CD1c-positive myeloid dendritic cell (primary cell): Measurements from ENCODE around the gene CSGALNACT2.

Experiments
- DNase-seq: peaks from one replicate; pipeline ENCODE4 v3.0.0-alpha.2; 2016; ENCODE audit errors: extremely low spot score

CSGALNACT2 gene

DNA sequence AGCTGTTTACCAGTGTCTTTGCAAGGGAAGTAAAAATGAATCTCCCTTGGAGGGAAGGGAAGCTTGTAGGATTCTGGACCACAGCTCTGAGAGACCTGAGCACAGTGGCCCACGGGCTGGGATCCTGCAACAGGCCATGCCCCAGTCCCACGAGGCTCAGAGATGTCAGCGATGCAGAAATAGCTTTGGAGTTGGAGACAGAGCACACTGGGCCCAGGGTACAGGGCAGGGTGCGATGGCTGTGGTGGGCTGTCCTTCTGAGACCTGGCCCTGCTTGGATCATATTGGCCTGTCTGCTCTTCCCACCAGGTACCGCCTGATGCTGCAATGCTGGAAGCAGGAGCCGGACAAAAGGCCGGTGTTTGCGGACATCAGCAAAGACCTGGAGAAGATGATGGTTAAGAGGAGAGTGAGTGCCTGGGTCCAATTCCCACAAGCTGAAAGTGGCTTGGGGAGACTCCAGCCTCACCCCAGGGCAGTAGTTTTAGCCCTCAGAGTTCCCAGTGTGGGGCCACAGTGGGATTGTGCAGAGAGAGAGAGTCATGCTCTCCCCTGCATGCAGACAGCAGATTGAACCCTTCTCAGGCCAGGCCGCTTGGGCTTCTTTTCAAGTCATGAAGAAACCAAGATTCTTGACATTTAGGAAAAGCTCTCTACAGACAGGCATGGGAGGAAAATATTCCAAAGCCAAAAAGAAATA lies 13.5 kb upstream of the CSGALNACT2 start:
- no peak for DNase-seq

DNA sequence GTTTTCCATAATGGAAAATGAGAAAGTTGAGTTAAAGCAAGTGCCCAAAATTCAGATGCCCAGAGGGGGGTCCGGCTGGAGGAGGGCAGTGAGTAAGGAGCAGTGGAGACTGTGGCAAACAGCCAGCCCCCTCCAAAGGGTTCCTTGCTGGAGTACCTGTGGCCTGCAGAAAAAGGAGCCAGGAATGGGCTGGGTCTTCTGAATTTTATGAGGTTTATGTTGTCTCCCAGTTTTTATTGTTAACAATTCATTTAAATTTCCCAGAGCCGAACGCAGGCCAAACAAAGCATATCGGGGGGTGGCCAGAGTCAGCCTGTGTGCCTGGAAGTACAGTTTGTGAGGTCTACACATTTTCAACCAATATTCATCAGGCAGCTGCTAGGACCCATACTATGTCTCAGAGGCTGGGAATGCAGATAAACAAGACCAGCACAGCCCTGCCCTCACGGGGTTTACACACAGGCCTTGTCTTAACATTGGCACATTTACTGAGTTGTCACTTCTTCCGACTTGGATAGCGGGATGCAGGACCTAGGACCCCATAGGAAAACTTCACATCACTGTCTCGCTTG lies 12.9 kb upstream of the CSGALNACT2 start:
- DNase-seq: no peak

DNA sequence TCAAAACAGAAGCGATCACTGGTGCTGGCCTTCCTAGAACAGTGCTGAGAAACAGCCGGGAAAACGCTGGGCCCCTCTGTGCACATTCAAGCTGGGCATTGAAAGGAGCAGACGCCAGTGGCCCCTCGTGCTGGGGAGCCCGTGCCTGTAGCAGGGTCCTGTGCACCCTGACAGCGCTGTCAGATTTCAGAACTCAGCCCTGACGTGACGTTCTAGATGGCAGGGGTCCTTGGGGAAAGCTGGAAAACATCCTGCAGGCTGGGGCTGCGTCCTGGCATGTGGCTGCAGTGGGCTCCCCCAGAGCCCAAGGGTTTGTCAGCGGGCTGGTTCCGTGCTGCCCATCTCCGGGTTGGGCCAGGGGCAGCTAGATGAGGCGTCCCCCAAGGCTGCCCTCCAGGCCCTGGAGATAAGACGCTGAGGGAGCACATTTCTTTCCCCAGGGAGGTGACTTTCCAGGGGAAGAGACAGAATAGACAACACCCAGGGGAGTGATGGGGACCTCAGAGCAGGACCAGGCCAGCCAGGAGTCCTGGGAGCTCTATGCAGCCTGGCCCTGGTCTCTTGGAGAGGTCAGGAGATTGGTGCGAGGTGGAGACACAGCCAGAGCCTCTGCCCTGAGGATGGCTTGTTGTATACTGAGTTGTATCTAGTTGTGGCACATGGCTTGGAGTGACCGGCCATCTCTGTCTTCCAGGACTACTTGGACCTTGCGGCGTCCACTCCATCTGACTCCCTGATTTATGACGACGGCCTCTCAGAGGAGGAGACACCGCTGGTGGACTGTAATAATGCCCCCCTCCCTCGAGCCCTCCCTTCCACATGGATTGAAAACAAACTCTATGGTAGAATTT lies 12.1 kb upstream of the CSGALNACT2 start:
- DNase-seq: no peak

DNA sequence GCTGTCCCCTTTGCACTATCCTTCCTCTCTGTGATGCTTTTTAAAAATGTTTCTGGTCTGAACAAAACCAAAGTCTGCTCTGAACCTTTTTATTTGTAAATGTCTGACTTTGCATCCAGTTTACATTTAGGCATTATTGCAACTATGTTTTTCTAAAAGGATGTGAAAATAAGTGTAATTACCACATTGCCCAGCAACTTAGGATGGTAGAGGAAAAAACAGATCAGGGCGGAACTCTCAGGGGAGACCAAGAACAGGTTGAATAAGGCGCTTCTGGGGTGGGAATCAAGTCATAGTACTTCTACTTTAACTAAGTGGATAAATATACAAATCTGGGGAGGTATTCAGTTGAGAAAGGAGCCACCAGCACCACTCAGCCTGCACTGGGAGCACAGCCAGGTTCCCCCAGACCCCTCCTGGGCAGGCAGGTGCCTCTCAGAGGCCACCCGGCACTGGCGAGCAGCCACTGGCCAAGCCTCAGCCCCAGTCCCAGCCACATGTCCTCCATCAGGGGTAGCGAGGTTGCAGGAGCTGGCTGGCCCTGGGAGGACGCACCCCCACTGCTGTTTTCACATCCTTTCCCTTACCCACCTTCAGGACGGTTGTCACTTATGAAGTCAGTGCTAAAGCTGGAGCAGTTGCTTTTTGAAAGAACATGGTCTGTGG lies 11.4 kb upstream of the CSGALNACT2 start:
- DNase-seq: peak; percentile 65

DNA sequence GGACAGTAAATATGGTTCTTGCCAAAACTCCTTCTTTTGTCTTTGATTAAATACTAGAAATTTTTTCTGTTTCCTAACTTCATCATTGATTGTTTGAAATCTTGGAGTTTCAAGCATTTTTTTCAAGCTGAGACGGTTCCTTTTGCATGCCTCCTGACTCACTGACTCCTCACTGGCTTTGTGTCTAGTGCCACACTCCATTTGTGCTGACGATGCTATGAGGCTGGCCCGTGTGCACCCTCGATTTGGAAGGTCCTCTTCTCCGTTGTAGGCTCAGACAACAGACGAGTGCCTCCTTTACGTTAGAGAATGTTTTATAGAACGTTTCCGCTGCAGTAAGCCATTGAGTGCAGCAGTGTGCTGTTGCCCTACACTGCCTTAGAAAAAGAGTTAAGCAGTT lies 10.8 kb upstream of the CSGALNACT2 start:
- no peak for DNase-seq

DNA sequence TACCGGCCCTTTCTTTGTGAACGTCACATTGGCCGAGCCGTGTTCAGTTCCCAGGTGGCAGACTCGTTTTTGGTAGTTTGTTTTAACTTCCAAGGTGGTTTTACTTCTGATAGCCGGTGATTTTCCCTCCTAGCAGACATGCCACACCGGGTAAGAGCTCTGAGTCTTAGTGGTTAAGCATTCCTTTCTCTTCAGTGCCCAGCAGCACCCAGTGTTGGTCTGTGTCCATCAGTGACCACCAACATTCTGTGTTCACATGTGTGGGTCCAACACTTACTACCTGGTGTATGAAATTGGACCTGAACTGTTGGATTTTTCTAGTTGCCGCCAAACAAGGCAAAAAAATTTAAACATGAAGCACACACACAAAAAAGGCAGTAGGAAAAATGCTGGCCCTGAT lies 9.9 kb upstream of the CSGALNACT2 start:
- DNase-seq: no peak

DNA sequence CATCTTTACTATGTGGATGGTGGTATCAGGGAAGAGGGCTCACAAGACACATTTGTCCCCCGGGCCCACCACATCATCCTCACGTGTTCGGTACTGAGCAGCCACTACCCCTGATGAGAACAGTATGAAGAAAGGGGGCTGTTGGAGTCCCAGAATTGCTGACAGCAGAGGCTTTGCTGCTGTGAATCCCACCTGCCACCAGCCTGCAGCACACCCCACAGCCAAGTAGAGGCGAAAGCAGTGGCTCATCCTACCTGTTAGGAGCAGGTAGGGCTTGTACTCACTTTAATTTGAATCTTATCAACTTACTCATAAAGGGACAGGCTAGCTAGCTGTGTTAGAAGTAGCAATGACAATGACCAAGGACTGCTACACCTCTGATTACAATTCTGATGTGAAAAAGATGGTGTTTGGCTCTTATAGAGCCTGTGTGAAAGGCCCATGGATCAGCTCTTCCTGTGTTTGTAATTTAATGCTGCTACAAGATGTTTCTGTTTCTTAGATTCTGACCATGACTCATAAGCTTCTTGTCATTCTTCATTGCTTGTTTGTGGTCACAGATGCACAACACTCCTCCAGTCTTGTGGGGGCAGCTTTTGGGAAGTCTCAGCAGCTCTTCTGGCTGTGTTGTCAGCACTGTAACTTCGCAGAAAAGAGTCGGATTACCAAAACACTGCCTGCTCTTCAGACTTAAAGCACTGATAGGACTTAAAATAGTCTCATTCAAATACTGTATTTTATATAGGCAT lies 9.1 kb upstream of the CSGALNACT2 start:
- DNase-seq: peak; percentile 88

DNA sequence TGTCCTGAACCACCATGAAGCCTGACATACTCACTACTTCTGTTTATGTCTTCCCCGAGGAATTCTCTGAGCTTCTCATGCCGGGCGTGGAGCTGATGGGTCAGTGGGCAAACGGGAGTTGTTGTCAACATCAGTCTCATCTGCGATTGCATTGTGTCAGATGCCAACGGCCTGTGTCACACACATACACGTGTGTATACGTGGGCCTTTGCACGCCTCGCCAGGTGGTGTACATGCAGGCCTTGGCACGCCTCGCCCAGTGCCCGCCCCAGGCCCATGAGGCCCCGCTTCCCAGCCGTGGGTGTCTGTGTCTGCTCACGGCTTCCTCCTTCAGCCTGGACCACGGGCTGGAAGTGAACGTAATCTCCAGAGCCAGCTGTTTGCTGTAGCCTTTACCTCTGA lies 7.5 kb upstream of the CSGALNACT2 start:
- peak; percentile 51 for DNase-seq

DNA sequence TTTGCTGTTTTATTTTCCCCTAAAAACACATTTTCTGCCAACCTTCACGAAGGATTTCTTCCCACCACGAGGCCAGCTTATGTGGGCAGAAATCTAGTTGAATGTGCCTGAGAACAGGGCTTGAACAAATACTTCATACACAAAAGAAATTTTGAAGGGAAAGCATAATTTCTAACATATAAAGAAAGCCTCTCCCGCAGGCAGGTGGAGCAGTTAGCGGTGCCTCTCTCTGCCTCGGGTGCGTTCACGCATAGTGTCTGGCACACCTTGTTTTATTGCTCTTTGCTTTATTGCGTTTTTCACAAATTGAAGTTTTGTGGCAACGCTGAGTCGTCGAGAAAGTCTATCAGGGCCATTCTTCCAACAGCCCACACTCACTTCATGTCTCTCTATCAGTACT lies 7.0 kb upstream of the CSGALNACT2 start:
- DNase-seq: no peak

DNA sequence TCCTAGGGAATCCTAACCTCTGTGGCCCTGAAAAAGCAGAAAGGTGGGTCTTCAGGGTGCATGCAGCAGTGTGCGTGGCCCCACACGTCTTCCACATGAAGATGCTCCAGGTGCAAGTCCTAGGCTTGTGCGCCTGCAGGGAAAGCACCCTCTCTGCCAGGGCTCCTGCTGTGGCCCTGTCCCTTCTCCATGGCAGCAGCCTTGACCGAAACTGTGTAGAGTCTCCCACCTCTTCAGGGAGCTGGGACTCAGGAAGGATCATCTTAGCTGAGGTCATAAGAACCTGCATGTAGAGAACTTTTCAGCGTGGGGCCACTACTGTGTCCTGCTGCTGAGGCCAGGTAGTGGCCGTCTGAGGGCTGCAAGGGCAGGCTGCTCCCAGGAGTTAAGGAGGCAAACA lies 6.3 kb upstream of the CSGALNACT2 start:
- no peak for DNase-seq

DNA sequence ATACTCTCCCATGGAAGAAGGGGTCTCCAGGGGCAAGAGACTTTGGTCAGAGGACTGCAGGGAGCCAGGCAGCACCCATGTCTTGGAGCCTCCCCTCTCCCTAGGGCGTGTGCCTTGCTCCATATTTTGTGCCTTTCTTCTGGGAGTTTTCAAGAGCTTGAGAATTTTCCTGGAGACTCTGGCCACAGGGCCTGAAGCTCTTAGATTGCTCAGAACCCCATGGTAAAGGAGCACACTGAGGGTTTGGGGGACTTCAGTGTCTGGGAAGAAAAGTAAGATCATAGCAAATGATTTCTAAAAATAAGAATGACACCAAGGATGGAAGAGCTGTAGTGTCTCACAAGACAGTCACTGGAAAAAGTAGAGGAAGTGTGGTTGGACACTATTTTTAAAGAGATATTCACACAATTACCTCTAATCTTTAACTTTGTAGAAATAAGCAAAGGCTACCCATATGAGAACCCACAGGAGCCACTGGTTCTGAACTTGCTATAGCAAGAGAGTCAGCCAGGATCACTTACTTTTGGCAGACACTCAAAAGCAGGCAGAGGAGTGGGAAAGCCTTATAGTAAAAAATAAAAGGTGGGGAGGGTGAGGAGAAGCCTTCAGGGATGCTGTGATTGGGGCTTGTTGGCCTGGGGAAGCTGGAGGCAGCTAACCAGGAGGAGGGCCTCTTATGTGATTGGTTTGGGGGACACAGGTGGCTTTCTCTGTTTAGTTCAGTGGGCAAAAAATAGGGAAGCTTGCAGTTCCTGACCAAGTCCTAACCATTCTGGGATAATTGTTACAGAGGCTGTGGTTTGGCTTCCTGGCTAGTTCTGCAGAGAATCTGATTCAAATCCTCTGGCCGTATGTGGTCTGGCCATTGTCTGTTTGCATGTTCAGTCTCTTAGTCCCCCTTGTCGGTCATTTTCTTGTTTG lies 5.1 kb upstream of the CSGALNACT2 start:
- peak; percentile 42 for DNase-seq

DNA sequence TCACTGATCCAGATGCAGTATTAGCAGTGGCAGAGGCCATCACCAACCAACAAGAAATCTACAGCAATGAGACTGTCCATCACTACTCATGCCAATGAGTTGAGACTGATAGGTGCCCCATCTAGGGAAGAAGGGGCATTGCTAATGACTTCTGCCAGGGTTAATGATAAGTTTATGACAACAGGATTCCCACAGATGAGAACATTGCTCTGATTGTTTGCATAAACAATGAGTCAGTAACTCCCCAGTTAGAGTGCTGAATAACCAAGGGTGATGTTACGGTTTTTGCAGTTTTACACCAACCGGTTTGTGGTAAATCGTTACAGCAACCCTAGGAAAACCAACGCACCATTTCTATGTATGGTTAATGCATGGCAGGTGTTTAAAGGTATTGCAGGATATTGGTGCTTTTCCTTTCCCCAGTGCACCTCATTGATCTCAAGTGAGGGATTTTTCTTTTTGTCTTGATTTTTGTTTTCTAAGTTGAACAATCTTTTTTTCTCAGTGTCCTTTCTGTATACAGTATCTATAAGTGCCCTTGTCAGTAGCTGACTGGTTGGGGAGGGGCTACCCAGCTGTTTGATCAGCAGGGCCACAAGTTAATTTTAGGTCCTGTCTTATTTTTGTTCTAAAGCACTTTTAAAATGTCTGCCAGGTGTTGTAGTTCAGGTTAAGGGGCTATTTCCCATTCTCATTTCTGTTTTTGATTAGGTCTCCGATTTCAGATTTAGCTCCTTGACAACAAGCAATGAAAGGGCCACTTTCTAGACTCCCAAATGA lies 3.9 kb upstream of the CSGALNACT2 start:
- DNase-seq: no peak

DNA sequence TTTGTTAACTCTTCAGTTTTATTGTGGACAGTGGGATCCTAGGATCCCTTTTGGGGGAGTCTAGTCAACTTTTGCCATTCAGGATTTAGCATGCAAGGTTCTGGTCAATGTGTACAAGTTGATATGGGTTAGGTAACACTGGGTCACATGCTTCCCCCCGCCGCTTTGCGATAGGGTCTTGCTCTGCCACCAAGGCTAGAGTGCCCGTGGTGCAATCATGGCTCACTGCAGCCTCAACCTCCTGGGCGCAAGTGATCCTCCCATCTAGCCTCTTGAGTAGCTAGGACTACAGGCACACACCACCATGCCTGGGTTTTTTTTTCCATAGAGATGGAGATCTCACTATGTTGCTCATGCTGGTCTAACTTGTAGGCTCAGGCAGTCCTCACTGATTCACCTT lies 3.2 kb upstream of the CSGALNACT2 start:
- no peak for DNase-seq

DNA sequence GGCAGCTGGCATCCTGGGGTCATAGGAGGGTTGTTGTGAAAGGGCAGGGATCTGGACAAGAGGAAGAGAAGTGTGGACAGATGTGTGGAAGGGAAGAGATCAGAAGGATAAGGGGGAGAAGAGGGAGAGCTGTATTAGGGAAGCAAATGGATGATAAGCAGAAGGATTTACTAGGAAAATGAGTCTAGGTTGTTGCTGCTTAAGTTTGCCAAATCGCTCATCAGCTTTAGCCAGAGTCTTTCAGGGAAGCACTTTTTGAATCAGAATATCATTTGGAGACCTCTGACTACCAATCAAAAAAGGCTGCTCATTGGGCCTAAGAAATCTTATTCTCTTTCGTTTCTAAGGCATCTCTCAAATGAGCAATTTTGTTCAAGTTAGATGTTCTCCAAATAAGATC lies 2.6 kb upstream of the CSGALNACT2 start:
- DNase-seq: no peak

DNA sequence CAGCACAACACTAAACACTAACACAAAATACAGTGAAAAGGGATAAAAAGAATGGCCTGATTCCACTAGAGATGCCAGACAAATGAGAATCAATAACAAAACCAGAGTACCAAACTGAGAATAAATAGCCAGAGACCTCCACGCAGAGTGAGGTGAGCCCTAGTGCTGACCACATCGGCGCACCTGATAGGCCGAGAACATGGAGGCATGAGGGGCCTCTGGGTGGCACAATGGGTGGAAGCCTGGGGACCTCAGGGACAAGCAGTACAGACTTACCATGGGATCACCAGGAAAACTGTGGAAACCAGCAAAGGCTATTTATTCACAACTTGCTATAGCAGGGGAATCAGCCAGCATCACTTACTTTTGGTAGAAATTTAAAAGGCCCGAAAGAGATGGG lies 1.8 kb upstream of the CSGALNACT2 start:
- DNase-seq: no peak

DNA sequence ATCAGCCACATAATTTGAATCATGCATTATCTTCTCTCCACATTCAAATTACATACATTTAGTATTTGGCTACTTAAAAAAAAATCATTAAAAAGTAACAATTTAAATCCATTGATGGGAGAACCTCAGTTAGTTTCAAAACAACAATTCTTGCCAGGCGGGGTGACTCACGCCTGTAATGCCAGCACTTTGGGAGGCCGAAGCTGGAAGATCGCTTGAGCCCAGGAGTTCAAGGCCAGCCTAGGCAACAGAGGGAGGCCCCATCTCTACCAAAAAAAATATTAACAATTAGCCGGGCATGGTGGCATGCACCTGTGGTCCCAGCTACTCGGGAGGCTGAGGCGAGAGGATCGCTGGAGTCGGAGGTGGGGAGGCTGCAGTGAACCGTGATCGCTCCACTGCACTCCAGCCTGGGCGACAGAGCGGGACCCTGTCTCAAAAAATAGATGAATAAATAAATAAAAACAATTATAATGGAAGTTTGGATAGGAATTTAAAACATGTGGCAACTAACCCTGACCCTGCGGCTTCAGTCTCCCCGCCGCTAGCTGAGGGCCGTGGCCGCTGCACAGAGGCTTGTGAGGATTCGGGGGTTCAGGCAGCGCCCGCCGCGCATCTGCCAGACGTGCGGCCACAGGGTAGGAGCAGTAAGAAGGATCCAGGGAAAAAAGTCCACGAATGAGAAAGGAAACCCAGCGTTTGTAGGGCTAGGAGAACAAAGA lies 1.1 kb upstream of the CSGALNACT2 start:
- no peak for DNase-seq

DNA sequence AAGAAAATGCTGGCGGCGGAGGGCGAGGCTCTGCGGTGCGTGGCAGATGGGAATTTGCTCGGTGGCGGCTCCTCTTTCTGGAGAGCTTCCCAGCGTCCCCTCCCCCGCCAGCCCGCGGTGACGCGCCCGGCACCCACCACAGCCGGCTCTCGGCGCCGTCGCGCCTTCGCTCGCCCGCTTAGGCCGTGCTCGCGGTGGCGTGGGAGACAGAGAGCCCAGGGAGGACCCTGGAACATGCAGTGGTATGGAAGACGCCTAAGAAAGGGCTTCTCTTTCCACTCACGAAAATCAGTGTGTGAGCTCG lies 576 bp upstream of the CSGALNACT2 start:
- DNase-seq: peak; percentile 46

DNA sequence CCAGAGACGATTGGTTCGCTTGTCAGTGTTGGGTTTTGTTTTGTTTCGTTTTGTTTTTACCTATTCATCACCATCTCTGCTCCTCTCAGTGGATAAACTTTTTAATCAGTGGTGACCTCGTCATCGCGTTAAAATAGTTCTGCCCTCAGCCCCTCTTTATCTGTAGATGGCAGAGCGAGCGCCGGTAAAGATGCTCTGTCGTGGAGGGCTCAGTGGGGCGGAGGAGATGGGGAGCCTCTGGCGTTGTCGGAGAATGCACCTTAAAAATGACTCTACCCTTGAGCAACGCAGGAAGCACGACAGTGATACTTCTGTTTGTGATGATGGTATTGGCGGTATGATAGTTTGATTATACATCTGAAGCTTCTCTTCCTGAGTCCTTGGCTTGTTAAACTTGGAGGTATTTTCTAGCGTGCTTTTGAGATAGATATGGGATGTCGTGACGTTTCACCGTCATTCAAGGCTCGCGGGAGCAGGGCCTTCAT lies 554 bp downstream of the CSGALNACT2 start:
- peak; percentile 64 for DNase-seq

DNA sequence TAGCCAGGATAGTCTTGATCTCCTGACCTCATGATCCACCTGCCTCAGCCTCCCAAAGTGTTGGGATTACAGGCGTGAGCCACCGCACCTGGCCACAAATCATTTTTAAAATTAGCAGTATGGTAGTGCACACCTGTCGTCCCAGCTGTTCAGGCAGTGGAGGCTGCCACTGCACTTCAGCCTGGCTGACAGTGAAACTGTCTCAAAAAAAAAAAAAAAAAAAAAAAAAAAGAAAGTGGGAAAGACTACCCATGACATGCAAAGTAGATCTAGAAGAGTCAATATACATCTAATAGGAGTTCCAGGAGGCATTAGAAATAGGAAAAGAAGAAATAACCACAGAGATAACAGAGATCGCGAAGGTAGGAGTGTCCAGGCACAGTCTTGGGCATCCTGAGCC lies 3.2 kb downstream of the CSGALNACT2 start:
- DNase-seq: no peak
